ENCODE measurements around the gene SLC10A6.

SLC10A6 gene

GRCh38 chr4:86872135-86872534 lies 23.0 kb upstream of the SLC10A6 start:
- no peak for DNase-seq (ENCODE audit: low spot score)
- TF ChIP-seq CTCF (IDR thresholded peaks at IDR 0.05; ENCODE audit: extremely low read depth, insufficient read depth, missing control alignments), result no peak
- in situ Hi-C loops (cut with MboI; ENCODE audit: low pct_unique_long_range_greater_than_20kb, low sequenced_read_pairs, unreplicated experiment), result no loop called here

GRCh38 chr4:86870442-86871069 lies 21.4 kb upstream of the SLC10A6 start:
- in situ Hi-C loops (cut with MboI; ENCODE audit: low pct_unique_long_range_greater_than_20kb, low sequenced_read_pairs, unreplicated experiment), result no loop called here
- no peak for DNase-seq (ENCODE audit: low spot score)
- TF ChIP-seq CTCF (IDR thresholded peaks at IDR 0.05; ENCODE audit: extremely low read depth, insufficient read depth, missing control alignments), result no peak

GRCh38 chr4:86857341-86858052 lies 8.3 kb upstream of the SLC10A6 start:
- TF ChIP-seq CTCF (IDR thresholded peaks at IDR 0.05; ENCODE audit: extremely low read depth, insufficient read depth, missing control alignments), result no peak
- no peak for DNase-seq (ENCODE audit: low spot score)
- in situ Hi-C loops (cut with MboI; ENCODE audit: low pct_unique_long_range_greater_than_20kb, low sequenced_read_pairs, unreplicated experiment), result no loop called here

- DNase-seq (ENCODE audit: low spot score), result no peak
- in situ Hi-C loops (cut with MboI; ENCODE audit: low pct_unique_long_range_greater_than_20kb, low sequenced_read_pairs, unreplicated experiment), result no loop called here
- TF ChIP-seq CTCF (IDR thresholded peaks at IDR 0.05; ENCODE audit: extremely low read depth, insufficient read depth, missing control alignments), result no peak
Observed at GRCh38 chr4:86856896-86857295, 7.7 kb upstream of the SLC10A6 start.

GRCh38 chr4:86855572-86855971 lies 6.4 kb upstream of the SLC10A6 start:
- in situ Hi-C loops (cut with MboI; ENCODE audit: low pct_unique_long_range_greater_than_20kb, low sequenced_read_pairs, unreplicated experiment), result no loop called here
- TF ChIP-seq CTCF (IDR thresholded peaks at IDR 0.05; ENCODE audit: extremely low read depth, insufficient read depth, missing control alignments), result no peak
- DNase-seq (ENCODE audit: low spot score), result no peak

- no peak for TF ChIP-seq CTCF (IDR thresholded peaks at IDR 0.05; ENCODE audit: extremely low read depth, insufficient read depth, missing control alignments)
- DNase-seq (ENCODE audit: low spot score), result no peak
- in situ Hi-C loops (cut with MboI; ENCODE audit: low pct_unique_long_range_greater_than_20kb, low sequenced_read_pairs, unreplicated experiment), result no loop called here
Observed at GRCh38 chr4:86853209-86853608, 4.0 kb upstream of the SLC10A6 start.
